Astrocyte (in vitro differentiated cells and primary cell): ENCODE results near the gene TYK2.

Experiments
- EZH2 ChIP-seq: IDR thresholded peaks from 2 replicates; pipeline ENCODE4 v1.6.1; 2012; ENCODE audit warnings: mild to moderate bottlenecking, low read length, inconsistent platforms; ENCODE audit not compliant: insufficient read depth
- TF ChIP-seq, protein P1 (sequence below): IDR thresholded peaks from 2 replicates; pipeline ENCODE4 v1.5.1; 2011; ENCODE audit warnings: low read depth, mild to moderate bottlenecking, inconsistent platforms, low read length, moderate library complexity; ENCODE audit not compliant: insufficient read depth

DNA sequence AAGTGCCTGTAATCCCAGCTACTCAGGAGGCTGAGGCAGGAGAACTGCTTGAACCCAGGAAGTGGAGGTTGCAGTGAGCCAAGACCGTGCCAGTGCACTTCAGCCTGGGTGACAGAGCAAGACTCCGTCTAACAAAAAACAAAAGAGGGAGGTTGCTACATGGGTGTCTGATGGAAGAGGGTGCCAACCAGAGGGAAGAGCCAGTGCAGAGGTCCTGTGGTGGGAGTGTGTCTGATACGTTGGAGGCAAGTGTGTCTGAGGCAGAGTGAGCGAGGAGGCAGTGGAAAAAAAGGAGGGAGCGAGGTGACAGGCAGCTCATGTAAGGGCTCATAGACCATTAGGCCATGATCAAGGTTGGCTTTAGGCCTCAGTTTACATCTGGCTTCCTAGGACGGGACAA lies 46.8 kb upstream of the TYK2 start:
- TF ChIP-seq, protein P1, sequence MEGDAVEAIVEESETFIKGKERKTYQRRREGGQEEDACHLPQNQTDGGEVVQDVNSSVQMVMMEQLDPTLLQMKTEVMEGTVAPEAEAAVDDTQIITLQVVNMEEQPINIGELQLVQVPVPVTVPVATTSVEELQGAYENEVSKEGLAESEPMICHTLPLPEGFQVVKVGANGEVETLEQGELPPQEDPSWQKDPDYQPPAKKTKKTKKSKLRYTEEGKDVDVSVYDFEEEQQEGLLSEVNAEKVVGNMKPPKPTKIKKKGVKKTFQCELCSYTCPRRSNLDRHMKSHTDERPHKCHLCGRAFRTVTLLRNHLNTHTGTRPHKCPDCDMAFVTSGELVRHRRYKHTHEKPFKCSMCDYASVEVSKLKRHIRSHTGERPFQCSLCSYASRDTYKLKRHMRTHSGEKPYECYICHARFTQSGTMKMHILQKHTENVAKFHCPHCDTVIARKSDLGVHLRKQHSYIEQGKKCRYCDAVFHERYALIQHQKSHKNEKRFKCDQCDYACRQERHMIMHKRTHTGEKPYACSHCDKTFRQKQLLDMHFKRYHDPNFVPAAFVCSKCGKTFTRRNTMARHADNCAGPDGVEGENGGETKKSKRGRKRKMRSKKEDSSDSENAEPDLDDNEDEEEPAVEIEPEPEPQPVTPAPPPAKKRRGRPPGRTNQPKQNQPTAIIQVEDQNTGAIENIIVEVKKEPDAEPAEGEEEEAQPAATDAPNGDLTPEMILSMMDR, result no peak
- no peak for TF ChIP-seq EZH2
